Liver (tissue), 9 donors: ENCODE data around the gene PCDHGC4. TPM values are rescaled to one million over a fixed set of nuclear protein-coding genes. Genes with fewer than 3 reads are reported as not detected.

ENCODE experiments used
- DNase-seq: peaks from one replicate; pipeline ENCODE4 v3.0.0-alpha.2; 2017; ENCODE audit warnings: low spot score
- H3K27ac ChIP-seq, 2 donors: one replicate each; pipeline ENCODE4 v1.7.0; 2013; ENCODE audit warnings: inconsistent platforms in 2 of 2, low read length in 2 of 2, control low read depth in 1 of 2, low read depth in 1 of 2, mild to moderate bottlenecking in 1 of 2
- H3K27me3 ChIP-seq, 4 donors: one replicate each; pipeline versions ENCODE4 v1.6.1 to v1.7.0; 2013; ENCODE audit warnings: low read length in 3 of 4, inconsistent platforms in 1 of 4, mild to moderate bottlenecking in 1 of 4, moderate library complexity in 1 of 4; ENCODE audit not compliant: control insufficient read depth in 4 of 4, insufficient read depth in 4 of 4
- H3K36me3 ChIP-seq, 4 donors: one replicate each; pipeline versions ENCODE4 v1.6.1 to v1.7.0; 2013; ENCODE audit warnings: low read length in 3 of 4, mild to moderate bottlenecking in 3 of 4, low read depth in 1 of 4, moderate library complexity in 1 of 4; ENCODE audit not compliant: control insufficient read depth in 4 of 4, insufficient read depth in 3 of 4
- H3K4me1 ChIP-seq, 4 donors: one replicate each; pipeline versions ENCODE4 v1.6.1 to v1.7.0; 2013; ENCODE audit warnings: low read length in 3 of 4, mild to moderate bottlenecking in 3 of 4, moderate library complexity in 1 of 4; ENCODE audit not compliant: control insufficient read depth in 4 of 4, insufficient read depth in 4 of 4
- H3K4me3 ChIP-seq, 3 donors: one replicate each; pipeline versions ENCODE4 v1.6.1 to v1.7.0; 2013; ENCODE audit warnings: low read length in 3 of 3, control low read depth in 1 of 3, low read depth in 1 of 3, mild to moderate bottlenecking in 1 of 3
- H3K9ac ChIP-seq, 2 donors: one replicate each; pipeline ENCODE4 v1.7.0; 2013; ENCODE audit warnings: low read length in 2 of 2, mild to moderate bottlenecking in 2 of 2, moderate library complexity in 2 of 2, control low read depth in 1 of 2, low read depth in 1 of 2
- H3K9me3 ChIP-seq, 4 donors: one replicate each; pipeline versions ENCODE4 v1.6.1 to v1.7.0; 2013; ENCODE audit warnings: low read length in 3 of 4; ENCODE audit not compliant: control insufficient read depth in 4 of 4
- EGR1 ChIP-seq, 2 donors: IDR thresholded peaks; 2 replicates each; pipeline ENCODE4 v1.6.1; 2016 to 2018; ENCODE audit warnings: antibody characterized with exemption in 2 of 2, low read depth in 2 of 2
- FOXA1 ChIP-seq: IDR thresholded peaks from 2 replicates; pipeline ENCODE4 v1.6.1; 2016; ENCODE audit warnings: antibody characterized with exemption
- FOXA2 ChIP-seq: IDR thresholded peaks from 2 replicates; pipeline ENCODE4 v1.6.1; 2016; ENCODE audit warnings: antibody characterized with exemption
- GABPA ChIP-seq, 2 donors: IDR thresholded peaks in 1 of 2; conservative IDR thresholded peaks in 1 of 2; 2 replicates each; pipeline ENCODE4 v1.6.1; 2016; ENCODE audit warnings: antibody characterized with exemption in 2 of 2, mild to moderate bottlenecking in 1 of 2, moderate library complexity in 1 of 2
- JUND ChIP-seq, 2 donors: IDR thresholded peaks; 2 replicates each; pipeline ENCODE4 v1.6.1; 2016; ENCODE audit warnings: antibody characterized with exemption in 2 of 2
- NR2F2 ChIP-seq: IDR thresholded peaks from 2 replicates; pipeline ENCODE4 v1.6.1; 2016; ENCODE audit warnings: antibody characterized with exemption
- RAD21 ChIP-seq, 2 donors: IDR thresholded peaks; 2 replicates each; pipeline ENCODE4 v1.6.1; 2016; ENCODE audit warnings: antibody characterized with exemption in 2 of 2, mild to moderate bottlenecking in 2 of 2
- REST ChIP-seq: IDR thresholded peaks from 2 replicates; pipeline ENCODE4 v1.6.1; 2016; ENCODE audit warnings: antibody characterized with exemption, mild to moderate bottlenecking
- WGBS: extraction: QIAGEN DNeasy Blood & Tissue Kit; methylation state at CpG from one replicate; pipeline ENCODE4 v1.1.7; 2013; 5-methylcytosine and 5-hydroxymethylcytosine counted together
- polyA plus RNA-seq, 2 donors: library from polyadenylated mRNA; stranded (reverse) in 1 of 2; unstranded in 1 of 2; fragments of 200-250 nt in 1 of 2; fragments of >200 nt in 1 of 2; fragmentation: Nextera tagmentation in 1 of 2; extraction: Ambion mirVana in 1 of 2; gene quantifications; one replicate each; pipeline versions ENCODE4 v1.2.1 to v1.2.3, GENCODE V29; 2013 to 2015
- total RNA-seq, 2 donors: library from RNA; depleted of rRNA; stranded (reverse); fragments of >200 nt; gene quantifications; one replicate each; pipeline ENCODE4 v1.2.3, GENCODE V29; 2014
- TF ChIP-seq, protein P1 (sequence below): IDR thresholded peaks from 2 replicates; pipeline ENCODE4 v1.6.1; 2016; ENCODE audit warnings: antibody characterized with exemption
- TF ChIP-seq, protein P2 (sequence below): fragments of 150-350 bp; IDR thresholded peaks from 2 replicates; pipeline ENCODE4 v1.5.1; 2017; ENCODE audit warnings: improper control_type of control experiment, low read depth, low read length; ENCODE audit not compliant: missing input control
- TF ChIP-seq, protein P3 (sequence below): IDR thresholded peaks from 2 replicates; pipeline ENCODE4 v1.6.1; 2016; ENCODE audit warnings: antibody characterized with exemption
- donor health status: healthy.
- donor health status: healthy.
- donor health status: healthy.
- donor health status: healthy.
- donor health status: healthy.

PCDHGC4 gene
- total and polyA plus RNA-seq, 4 donors, result 0.33 to 1.4 TPM; not detected in 2

DNA sequence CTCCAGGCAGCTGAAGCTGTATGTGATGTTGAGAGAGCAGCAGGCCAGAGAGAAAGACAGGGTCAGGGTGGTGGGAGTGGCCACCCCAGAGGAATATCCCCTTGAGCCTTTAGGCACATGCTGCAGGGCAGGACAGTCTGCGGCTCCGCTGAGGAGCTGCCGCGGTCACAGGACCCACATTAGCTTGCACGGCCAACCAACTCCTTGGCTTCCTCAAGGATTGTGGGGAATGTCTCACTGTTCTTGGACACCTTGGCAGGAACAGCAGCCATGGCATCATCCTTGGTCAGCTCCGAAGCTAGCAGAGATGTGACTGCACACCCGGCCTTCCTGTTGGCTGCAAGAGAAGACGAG lies 31.8 kb downstream of the PCDHGC4 start (continued):
- TF ChIP-seq REST, result no peak
- TF ChIP-seq RAD21 (IDR thresholded peaks at IDR 0.05), result no peak
- TF ChIP-seq, protein P1, sequence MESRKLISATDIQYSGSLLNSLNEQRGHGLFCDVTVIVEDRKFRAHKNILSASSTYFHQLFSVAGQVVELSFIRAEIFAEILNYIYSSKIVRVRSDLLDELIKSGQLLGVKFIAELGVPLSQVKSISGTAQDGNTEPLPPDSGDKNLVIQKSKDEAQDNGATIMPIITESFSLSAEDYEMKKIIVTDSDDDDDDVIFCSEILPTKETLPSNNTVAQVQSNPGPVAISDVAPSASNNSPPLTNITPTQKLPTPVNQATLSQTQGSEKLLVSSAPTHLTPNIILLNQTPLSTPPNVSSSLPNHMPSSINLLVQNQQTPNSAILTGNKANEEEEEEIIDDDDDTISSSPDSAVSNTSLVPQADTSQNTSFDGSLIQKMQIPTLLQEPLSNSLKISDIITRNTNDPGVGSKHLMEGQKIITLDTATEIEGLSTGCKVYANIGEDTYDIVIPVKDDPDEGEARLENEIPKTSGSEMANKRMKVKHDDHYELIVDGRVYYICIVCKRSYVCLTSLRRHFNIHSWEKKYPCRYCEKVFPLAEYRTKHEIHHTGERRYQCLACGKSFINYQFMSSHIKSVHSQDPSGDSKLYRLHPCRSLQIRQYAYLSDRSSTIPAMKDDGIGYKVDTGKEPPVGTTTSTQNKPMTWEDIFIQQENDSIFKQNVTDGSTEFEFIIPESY, result no peak
- TF ChIP-seq JUND (IDR thresholded peaks at IDR 0.05), result no peak
- TF ChIP-seq NR2F2, result no peak

GRCh38 chr5:141517312-141517711 lies 32.5 kb downstream of the PCDHGC4 start:
- Histone ChIP-seq H3K4me3 (no peak overlapping the region), H3K36me3 (peaks cover 17 to 52% (median 45%) of the 10 kb centered on the region in 4 donors), H3K9me3 (no peaks in the 10 kb centered on the region), H3K9ac (no peak overlapping the region), H3K4me1 (peaks cover 4 to 20% (median 7%) of the 10 kb centered on the region in 4 donors), H3K27ac (peak overlapping the region; percentile 4 to 20), H3K27me3 (no peaks in the 10 kb centered on the region)
- DNase-seq, result no peak
- WGBS, result 89% methylated on average over 8 of the region's 8 CpGs
- TF ChIP-seq, protein P2, sequence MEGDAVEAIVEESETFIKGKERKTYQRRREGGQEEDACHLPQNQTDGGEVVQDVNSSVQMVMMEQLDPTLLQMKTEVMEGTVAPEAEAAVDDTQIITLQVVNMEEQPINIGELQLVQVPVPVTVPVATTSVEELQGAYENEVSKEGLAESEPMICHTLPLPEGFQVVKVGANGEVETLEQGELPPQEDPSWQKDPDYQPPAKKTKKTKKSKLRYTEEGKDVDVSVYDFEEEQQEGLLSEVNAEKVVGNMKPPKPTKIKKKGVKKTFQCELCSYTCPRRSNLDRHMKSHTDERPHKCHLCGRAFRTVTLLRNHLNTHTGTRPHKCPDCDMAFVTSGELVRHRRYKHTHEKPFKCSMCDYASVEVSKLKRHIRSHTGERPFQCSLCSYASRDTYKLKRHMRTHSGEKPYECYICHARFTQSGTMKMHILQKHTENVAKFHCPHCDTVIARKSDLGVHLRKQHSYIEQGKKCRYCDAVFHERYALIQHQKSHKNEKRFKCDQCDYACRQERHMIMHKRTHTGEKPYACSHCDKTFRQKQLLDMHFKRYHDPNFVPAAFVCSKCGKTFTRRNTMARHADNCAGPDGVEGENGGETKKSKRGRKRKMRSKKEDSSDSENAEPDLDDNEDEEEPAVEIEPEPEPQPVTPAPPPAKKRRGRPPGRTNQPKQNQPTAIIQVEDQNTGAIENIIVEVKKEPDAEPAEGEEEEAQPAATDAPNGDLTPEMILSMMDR, result no peak
- TF ChIP-seq, protein P1, result no peak
- TF ChIP-seq EGR1 (IDR thresholded peaks at IDR 0.05; ENCODE audit: low read depth in 2 of 2), result no peak
- TF ChIP-seq FOXA1, result no peak
- TF ChIP-seq REST, result no peak
- no peak for TF ChIP-seq NR2F2
- TF ChIP-seq, protein P3, sequence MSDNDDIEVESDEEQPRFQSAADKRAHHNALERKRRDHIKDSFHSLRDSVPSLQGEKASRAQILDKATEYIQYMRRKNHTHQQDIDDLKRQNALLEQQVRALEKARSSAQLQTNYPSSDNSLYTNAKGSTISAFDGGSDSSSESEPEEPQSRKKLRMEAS, result no peak
- no peak for TF ChIP-seq FOXA2
- TF ChIP-seq GABPA (IDR thresholded peaks at IDR 0.05 in 1 of 2, conservative IDR thresholded peaks at IDR 0.05 in 1 of 2), result no peak
